Endometrium (tissue), 2 donors: ENCODE data around the gene R3HCC1L.

Experiments
- FAIRE-seq: peaks from 2 replicates; lab custom pipeline; 2012; peaks lifted over from hg19 to GRCh38; lab: Jason Lieb, UNC
- donor health status: control.
- donor health status: control.

The R3HCC1L gene

DNA sequence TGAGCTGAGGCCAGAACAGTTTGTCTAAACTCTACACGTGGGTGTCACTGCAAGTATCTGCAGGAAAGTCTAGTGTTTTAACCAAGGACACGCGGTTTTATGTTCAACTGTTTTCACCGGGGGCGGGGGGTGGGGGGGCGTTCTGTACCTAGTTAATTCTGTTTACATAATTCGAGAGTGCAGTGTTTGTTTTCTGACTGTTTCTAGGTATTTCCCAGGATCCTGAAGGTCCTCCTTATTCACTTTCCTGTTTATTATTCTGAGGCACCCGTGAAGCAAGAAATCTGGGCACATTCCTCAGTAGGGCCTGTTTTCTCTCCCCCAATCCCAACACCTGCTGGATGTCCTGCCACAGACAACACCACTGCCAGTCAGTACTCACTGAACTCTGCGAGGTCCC lies 125.9 kb downstream of the R3HCC1L start:
- no peak for FAIRE-seq

- FAIRE-seq = no peak
These were observed 126.3 kb downstream of the R3HCC1L start for GRCh38 chr10:98260752-98261151.

- FAIRE-seq = no peak
These were observed 127.2 kb downstream of the R3HCC1L start for GRCh38 chr10:98261436-98262277.

- FAIRE-seq = no peak
These were observed 128.1 kb downstream of the R3HCC1L start for GRCh38 chr10:98262571-98262970.

DNA sequence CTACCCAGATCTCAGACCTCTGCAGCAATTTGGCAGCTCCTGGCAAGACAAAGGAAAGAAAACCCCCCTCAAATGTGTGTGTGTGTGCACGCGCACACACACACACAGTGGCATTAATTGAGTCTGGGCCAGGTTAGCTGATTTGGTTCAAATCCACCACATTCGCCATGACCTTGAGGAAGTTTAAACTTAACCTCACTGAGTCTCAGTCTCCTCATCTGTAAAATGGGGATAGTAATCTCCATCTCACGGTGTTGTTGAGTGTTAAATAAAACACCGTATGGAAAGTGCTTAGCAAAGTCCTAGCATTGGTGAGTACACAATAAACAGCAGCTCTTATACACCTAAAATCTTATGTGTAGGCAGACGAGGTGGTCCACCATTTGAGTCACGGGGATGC lies 128.6 kb downstream of the R3HCC1L start:
- FAIRE-seq = no peak

DNA sequence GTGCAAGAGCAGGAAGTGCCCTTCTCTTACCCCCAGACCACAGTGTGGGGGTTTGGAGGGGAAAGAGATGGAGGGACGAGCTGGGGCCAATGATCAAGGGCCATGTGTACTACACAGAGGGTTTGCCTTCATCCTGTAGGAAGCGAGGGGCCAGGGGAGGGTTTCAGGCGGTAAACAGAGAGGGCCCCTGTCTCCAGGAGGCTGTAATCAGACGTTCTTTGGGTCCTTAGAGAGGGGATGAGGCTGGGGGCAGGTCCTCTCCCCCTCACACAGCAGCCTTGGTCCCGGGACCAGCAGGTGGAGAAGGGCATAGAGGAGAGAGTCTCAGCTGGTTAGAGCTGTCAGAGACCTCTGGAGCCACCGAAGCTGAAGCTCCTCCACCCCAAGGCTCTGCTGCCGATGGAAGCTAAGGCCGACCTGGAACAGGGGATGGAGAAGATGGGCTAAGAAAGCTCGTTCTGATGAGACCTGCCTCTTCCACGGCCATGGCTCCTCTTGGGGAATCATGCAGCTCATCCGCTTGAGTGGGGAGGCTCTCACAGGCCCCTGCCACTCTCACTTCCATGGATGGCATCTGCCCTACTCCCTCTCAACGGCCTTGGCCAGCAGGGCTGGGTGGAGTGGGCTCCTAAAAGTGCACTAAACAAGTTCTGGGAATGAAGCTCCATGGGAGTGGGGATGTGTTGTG lies 130.1 kb downstream of the R3HCC1L start:
- no peak for FAIRE-seq

DNA sequence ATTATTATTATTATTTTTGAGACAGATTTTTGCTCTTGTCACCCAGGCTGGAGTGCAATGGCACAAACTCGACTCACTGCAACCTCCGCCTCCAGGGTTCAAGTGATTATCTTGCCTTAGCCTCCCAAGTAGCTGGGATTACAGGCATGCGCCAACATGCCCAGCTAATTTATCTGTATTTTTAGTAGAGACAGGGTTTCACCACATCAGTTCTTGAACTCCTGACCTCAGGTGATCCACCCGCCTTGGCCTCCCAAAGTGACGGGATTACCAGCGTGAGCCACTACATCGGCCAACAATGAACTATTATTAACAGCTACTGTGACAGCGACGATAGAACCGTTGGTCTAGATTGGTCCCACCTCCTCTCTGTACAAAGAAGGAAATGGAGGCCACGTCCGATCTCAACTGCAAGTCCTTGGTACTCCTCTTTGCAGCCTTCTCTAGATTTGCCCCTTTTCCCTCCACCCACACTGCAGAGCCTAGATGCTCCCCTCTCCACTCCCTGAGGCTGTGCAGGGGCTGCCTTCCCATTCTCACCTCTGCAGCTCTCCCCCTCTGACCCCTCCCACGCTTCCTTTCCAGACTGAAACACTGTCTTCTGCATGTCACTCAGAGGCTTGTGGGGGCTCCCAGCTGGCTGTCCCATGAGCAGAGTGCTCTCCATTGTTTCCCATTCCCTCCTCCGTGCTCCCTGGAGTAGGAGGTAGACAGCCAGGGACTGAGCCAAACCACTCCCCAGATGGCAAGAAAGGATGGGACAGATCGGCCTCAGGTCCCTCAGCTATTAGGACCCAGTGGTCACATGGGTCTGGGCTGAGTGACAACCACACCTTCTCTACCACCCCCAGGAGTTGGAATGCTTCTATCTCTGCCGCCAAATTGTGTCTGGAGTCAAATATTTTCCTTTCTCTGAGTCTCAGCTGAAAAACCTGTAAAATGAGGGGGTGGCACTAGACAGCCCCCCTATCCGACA lies 131.2 kb downstream of the R3HCC1L start:
- no peak for FAIRE-seq

GRCh38 chr10:98266647-98267046 lies 132.2 kb downstream of the R3HCC1L start:
- no peak for FAIRE-seq

DNA sequence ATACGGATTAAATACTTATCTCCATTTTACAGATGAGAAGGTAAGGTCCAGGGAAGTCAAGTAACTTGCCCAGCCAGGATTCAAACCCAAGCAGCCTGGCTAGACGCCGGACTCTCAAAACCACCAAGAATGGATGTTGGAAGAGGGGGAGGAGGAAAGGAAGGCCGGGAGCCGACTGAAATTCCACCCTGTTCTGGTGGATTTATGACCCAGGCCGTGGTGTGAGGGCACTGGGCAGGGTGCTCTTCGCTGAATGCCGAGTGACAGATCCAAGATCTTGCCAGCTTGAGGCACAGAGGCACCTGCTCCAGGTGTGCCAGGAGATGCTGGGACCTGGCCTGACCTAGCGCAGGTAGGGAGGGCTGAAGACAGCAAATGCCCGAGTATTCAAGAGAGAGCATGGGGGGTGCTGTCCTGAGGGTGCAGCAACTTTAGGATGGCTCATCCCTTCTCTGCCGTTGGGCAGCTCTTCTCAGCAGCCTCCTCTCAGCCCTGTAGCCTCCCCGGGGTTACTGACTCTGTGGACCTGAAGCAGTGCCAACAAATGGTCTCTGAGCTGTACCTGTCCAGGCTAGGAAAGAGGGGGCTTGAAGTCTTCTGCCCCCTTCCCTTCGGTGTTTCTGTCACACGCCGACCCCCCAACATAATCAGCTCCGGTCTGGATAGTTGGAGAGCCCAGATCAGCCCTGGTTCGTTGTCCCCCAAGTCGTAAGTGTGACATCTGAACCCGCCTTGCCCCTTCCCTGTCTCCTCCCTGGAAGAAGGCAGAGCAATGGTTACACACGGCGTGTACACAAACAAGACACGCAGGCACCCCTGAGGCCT lies 132.8 kb downstream of the R3HCC1L start:
- no peak for FAIRE-seq

DNA sequence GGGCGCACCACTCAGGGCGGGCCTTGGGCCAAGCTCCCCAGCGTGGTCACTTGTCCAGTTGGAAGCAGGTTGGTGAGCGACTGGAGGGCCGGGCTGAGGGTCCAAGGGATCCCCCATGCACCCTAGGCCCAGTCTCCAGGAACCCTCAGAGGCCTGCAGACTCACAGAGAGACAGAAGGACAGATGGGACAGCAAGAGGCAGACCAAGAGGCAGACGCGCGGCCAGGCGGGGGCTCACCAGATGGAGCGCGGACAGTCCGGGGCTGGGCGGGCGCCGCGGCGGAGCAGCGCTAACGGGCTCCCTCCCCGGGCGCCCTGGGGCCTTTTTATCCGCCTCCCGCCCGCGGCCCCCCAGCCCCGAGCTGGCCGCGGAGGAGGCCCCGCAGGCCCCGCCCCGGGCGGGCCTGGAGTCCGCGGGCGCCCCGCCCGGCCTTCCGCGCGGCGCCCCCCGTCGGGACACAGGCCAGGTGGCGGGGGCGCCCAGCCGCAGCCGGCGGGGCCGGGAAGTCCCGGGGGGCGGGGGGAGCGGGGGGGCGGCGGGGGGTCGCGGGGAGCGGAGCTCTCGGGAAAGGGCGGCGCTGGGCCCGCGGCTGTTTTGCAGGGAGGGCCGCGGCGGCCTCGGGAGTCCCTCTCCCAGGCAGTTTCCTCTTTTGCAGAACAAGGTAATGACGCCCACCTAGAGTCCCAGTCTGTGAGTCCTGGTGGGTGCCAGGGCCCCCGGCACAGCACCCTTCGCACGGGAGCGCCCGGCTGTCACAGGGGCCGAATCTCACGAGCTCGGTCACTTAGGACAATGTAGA lies 133.6 kb downstream of the R3HCC1L start, which contains the start of gene LOXL4:
Gene LOXL4 (minus strand): TSS at position 301 of the 800 bp plus-strand sequence. CDS start 5,175 bp downstream, outside the sequence.
- FAIRE-seq = no peak

GRCh38 chr10:98268694-98269431 lies 134.4 kb downstream of the R3HCC1L start:
- no peak for FAIRE-seq

DNA sequence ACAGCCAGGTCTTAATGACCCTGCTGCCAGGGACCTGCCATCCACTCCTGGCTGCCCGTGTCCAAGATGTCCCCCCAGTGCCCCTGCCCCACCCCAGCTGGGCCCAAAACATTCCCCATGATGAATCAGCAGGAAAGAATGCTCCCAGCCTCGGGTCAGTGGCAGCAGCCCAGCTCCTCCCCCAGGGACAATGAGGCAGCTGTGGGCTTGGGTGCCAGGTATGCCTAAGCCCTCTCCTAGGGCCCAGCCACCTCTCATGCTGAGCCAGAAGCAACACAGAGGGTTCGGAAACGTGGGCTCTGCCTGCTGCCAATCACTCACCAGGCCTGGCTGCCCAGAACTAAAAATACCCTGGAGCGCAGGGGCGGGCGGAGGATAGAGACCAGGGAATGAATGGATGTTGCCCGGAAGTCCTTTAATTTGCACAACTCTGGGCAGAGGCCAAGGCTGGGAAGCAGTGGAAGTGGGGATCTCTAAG lies 135.0 kb downstream of the R3HCC1L start:
- FAIRE-seq = no peak

GRCh38 chr10:98270073-98270740 lies 135.8 kb downstream of the R3HCC1L start:
- no peak for FAIRE-seq

GRCh38 chr10:98270786-98271185 lies 136.3 kb downstream of the R3HCC1L start:
- no peak for FAIRE-seq

DNA sequence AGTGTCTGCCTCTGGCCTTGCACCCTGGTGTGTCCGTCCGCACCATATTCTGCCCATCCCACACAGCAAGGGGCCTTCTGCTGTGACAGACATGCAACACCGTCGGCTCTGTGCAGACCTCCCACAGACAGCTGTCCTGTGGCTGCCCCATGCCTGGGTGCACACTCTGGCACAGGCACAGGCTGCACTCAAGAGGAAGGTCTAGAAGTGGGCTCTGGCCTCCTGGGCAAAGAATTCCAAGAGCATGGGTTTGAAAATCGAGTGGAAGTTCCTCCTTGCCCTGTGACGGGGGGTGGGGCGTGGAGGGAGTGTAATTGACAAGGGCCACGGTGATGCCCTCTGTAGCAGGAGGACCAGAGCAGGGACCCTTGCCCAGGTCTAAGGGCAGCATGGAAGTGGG lies 137.8 kb downstream of the R3HCC1L start:
- FAIRE-seq = no peak

- no peak for FAIRE-seq
These were observed 138.2 kb downstream of the R3HCC1L start for GRCh38 chr10:98272656-98273055.

DNA sequence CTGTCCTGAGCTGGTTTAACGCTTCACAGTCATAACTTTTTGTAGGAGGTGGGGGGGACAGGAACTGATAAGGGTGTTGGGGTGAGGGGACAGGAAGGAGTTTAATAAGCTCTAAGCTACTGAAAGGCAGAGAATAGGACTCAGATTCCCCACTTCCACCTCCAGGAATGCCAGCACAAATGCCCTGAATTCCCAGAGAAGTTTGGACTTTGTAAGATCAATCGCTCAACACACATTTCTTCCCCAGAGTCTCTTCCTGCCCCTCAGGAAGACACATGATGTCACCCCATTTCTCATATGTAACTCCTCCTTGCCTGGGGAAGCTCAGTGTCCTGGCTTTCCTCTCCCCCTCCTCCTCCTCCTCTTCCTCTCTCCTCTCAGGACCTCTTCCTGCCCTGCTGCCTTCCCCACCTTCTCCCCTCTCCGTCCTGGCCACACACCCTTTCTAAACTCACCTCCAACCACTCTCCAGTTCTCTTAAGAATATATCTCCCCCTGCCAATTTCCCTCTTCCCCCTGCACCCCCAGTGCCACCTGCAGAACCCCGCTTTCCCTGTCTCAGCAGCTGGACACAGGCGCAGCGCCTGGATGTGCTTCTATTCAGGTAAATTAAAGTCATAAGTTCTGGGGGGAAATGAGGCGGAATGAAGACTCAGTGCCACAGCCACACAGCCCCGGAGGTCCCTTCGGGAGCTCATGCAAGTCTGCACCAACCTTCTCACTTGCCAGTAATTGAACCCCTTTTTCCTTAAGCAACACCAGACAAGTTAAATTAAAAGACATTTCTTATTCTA lies 138.8 kb downstream of the R3HCC1L start:
- FAIRE-seq = no peak

DNA sequence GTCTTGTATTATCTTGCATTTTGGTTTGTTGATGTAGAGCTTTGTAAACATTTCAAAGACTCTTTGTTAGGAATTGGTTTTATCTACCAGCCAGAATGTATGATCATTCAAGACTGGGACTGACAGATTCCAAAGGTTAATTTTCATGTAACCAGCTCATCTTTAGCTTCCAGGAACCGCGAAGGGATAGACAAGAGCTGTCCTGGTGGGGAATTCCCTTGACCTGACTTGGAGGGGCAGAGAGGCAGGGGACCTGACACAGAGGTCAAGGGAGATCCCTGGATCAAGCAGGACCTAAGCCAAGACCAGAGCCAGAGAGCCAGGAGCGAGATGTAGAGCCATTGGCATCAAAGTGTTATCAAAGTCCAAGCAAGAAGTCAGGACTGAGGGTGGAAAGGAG lies 140.1 kb downstream of the R3HCC1L start:
- FAIRE-seq = no peak
